Suppressor macrophage treated with lipopolysaccharide for 1 hour (primary cell): ENCODE data around the gene LRP3.
"Not testable (repeated sequence)": the region's sequence is repeated elsewhere in the genome, so short reads cannot be mapped to it uniquely, and the experiment has no call there.

Experiments used
- DNase-seq, 3 donors: peaks; one replicate each; pipeline ENCODE4 v3.0.0-alpha.2; 2020 to 2022

Gene LRP3

GRCh38 chr19:33193865-33194362 is at the start of gene LRP3:
Gene LRP3, plus strand, starts transcription at chr19:33194330. Its CDS starts 456 bp downstream, at chr19:33194786.
- DNase-seq: peak in 2 of 3 donors; percentile 53 to 65

DNA sequence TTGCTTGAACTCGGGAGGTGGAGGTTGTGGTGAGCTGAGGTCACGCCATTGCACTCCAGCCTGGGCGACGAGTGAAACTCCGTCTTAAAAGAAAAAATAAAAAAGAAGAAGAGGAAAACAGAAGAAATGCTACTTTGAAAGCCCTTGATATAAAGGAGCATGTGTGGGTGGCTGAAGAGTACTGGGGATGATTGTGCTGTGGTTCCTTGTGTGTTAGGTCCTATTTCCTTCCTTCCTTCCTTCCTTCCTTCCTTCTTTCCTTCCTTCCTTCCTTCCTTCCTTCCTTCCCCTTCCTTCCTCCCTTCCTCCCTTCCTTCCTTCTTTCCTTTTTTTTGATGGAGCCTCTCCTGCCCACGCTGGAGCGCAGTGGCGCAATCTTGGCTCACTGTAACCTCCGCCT is 47.9 kb upstream of the LRP3 start:
- no peak for DNase-seq

- DNase-seq: no peak
Observed at GRCh38 chr19:33147538-33147937, 46.6 kb upstream of the LRP3 start.

DNA sequence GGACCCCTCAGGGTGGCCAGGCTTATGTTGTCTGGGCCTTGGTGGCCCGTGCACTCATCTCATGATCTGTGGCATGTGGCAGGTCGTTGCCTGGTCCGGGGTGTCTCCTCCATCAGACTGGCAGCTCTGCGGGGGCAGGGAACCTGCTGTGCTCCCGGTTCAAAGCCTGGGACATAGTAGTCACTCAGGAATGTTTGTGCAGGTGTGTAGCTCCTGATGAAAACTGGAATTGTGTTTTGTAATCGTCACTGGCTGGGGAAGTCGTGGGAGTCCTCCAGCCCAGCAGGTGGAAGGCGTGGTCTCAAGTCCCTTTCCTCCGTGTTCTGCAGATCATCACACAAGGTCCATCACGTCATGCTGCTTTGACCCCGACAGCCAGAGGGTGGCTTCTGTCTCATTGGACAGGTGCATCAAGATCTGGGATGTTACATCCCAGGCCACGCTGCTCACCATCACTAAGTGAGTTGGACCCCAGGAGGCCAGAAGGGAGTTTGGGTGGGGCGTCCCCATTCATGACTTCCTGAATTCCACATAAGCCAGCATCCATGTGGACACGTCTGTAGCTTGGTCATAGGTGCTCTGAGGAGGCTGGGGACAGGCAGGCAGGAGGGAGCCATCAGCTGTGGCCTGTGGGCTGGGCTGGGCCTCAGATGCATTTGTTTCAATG is 43.1 kb upstream of the LRP3 start:
- DNase-seq: no peak

DNA sequence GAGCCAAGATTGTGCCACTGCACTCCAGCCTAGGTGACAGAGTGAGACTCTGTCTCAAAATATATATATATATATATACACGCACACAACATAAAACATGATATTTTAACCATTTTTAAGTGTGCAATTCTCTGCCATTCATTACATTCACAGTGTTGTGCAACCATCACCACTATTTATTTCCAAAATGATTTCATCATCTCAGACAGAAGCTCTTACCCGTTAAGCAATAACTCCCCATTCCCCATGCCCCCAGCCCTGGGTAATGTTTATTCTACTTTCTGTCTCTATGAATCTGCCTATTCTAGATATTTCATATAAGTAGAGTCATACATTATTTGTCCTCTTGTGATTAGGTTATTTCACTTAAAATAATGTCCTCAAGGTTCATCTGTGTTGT is 42.0 kb upstream of the LRP3 start:
- peak; percentile 20 to 64 (median 51) for DNase-seq

DNA sequence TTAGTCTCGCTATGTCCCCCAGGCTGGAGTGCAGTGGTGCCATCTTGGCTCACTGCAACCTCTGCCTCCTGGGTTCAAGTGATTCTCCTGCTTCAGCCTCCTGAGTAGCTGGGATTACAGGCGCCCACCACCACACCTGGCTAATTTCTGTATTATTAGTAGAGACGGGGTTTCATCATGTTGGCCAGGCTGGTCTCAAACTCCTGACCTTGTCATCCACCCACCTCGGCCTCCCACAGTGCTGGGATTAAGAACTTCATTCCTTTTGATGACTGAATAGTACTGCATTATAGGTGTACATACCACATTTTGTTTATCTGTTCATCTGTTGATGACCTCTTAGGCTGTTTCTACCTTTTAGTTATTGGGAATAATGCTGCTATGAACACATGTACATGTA is 41.5 kb upstream of the LRP3 start:
- DNase-seq: not testable (repeated sequence)

DNA sequence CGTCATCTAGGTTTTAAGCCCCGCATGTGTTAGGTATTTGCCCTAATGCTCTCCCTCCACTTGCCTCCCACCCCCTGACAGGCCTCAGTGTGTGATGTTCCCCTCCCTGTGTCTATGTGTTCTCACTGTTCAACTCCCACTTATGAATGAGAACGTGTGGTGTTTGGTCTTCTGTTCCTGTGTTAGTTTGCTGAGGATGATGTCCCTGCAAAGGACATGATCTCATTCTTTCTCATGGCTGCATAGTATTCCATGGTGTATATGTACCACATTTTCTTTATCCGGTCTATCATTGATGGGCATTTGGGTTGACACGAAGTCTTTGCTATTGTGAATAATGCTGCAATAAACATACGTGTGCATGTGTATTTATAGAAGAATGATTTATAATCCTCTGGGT is 39.8 kb upstream of the LRP3 start:
- not testable (repeated sequence) for DNase-seq

- peak; percentile 43 to 60 (median 59) for DNase-seq
Observed at GRCh38 chr19:33156334-33156733, 37.8 kb upstream of the LRP3 start.

GRCh38 chr19:33157906-33158305 is 36.2 kb upstream of the LRP3 start:
- DNase-seq: no peak

- no peak for DNase-seq
Observed at GRCh38 chr19:33158365-33158764, 35.8 kb upstream of the LRP3 start.

DNA sequence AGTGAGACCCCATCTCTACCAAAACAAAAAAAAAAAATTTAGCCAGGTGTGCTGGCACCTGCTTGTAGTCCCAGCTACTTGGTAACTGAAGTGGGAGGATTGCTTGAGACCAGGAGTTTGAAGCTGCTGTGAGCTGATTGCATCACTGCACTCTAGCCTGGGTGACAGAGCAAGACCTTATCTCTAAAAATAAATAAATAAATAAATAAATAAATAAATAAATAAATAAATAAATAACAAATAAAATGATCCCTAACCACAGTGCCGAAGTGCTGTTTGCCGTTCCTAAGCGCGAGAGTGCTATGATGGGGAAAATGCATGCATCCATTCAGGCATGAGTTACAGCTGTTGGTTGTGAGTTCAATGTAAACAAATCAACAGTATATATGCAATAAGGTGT is 35.0 kb upstream of the LRP3 start:
- no peak for DNase-seq

GRCh38 chr19:33159893-33160292 is 34.2 kb upstream of the LRP3 start:
- no peak for DNase-seq

- DNase-seq: no peak
Observed at GRCh38 chr19:33161201-33161600, 32.9 kb upstream of the LRP3 start.

- DNase-seq: peak in 2 of 3 donors; percentile 46 to 50
Observed at GRCh38 chr19:33163481-33163880, 30.6 kb upstream of the LRP3 start.

- not testable (repeated sequence) for DNase-seq
Observed at GRCh38 chr19:33166037-33166436, 28.1 kb upstream of the LRP3 start.

GRCh38 chr19:33167438-33167837 is 26.7 kb upstream of the LRP3 start:
- DNase-seq: no peak

DNA sequence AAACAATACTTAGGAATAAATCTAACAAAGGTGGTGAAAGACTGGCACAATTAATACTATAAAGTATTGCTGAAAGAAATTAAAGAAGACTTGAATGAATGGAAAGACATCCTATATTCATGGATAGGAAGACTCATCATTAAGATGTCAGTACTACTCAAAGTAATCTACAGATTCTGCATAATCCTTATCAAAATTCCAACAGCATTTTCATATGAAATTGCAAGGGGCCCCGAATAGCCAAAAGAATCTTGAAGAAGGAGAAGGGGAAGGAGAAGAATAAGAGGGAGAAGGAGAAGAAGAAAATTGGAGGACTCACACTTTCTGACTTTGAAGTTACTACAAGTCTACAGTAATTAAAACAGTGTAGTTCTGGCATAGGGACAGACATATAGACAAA is 25.6 kb upstream of the LRP3 start:
- DNase-seq: no peak

DNA sequence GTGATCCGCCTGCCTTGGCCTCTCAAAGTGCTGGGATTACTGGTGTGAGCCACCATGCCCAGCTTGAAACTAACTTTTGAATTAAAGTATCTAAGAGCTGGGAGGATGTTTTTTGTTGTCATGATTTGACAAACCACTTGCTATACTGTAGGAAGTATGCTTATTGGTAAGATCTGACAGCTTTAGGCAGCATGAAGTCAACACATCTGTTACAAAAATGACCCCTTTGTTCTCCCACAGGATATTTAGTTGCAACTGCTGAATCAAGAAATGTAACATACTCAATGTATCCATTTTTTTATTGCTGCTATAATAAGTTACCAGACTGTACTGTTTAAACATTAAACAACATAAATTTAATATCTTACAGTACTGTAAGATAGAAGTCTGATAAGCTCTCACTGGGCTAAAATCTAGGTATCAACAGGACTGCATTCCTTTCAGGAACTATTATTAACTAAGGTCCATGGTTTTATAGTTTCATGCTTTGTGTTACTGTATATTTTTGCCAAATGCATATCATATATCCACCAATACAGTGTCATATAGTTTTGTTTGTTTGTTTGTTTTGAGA is 22.8 kb upstream of the LRP3 start:
- DNase-seq: no peak

- no peak for DNase-seq
Observed at GRCh38 chr19:33171916-33172359, 22.2 kb upstream of the LRP3 start.

DNA sequence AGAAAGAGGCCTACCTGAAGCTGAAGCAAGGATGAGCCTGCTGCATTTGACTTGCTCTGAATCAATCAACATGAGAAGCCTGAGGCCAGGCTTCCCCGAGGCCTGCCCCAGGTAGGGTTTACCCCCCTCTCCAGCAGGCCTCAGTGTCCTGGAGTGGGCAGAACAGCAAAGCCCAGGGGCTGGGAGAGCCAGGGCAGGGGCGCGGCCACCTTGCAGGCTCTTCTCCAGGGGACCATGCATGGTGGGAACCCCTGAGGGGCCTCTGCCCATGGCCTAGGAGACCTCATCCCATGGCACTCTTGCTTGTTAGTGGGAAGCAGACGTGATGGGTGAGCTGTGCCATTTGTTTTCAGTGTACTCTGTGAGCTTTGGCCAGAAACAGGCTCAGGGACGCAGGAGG is 19.9 kb upstream of the LRP3 start:
- DNase-seq: no peak

- DNase-seq: no peak
Observed at GRCh38 chr19:33175156-33175782, 18.9 kb upstream of the LRP3 start.

DNA sequence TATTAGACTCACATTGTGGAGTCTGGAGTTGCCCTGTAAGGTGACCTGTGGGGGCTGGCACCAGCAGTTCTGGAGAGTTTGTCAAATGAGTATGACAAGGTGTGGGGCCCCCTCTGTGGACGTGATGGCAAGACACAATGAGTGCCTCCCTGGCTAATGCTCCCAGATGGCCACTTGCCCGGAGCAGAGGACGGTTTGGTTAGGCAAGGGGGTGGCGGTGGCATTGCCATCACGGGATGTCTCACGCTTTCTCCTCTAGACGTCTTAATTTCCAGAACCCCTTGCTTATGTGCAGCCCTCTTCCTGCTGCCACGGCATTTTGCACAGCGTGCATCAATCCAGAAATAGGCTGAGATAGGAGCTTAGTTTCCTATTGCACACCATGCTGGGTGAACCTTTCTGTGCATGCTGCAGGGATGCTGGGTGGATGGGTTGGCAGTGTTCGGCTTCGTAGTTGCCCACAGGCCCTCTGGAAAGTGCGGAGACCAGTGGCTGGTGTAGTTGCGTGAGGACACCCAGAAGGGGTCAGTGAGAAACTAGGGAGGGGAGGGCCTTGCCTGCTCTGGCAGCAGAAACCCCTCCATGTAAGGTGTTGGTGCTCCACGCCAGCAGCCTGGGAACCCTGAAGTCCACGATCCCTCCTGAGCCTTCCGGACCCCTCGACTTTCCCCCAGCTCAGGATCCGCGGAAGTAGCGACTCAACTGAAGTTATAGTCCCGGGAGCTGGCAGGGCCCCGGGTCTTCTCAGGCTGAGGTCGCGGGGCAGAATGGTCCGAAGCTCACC is 18.1 kb upstream of the LRP3 start:
- DNase-seq: peak in 1 of 3 donors; percentile 27
